ENCODE measurements around the gene CADM1. TPM values are rescaled to one million over a fixed set of nuclear protein-coding genes. Genes with fewer than 3 reads are reported as not detected.

CADM1 gene
- total and polyA plus RNA-seq, 2 donors from 2014 or later: 24.0 to 33.5 TPM

DNA sequence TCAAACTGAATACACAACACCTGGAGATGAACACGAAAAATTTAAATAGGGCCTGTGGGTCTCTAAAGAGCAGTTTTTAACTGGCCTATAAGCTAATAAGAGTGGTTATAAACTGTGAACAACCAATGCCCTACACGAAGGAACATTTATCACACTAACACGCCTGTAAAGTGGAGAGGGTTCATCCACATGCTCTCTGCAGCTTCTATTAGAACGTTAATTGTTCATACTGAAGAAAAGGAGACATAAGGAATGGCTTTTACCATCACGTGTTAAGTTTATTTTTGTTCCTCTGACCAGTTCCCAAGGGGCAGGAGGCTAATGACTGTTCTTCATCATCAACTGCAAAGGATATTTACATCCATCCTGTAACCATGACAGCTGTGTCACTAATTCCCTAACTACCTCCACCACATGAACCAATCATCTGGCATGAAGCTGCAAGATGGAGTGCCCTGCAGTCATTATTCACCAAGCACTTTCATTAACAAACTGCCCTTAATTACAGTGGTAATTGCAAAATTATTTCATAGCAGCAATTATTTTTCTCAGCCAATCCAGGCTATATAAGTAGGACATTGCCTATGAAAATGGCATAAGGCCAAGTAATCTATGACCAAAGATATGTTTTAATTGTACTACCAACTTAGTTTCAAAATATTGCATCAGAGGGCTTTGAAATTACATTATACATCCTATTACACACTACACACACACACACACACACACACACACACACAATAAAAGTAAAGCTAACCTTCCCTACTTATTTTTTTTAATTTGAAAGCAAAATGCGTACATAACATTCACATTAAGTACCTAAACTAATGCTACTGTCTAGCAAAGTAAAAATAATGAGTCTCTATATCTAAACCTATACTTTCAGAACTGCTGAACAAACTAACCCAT is 186.7 kb downstream of the CADM1 start:
- Histone ChIP-seq H3K4me1 (ENCODE audit: control insufficient read depth in 2 of 3, insufficient read depth in 2 of 3, low read depth in 1 of 3, low read length in 3 of 3) (no peaks in the 10 kb centered on the region), H3K36me3 (ENCODE audit: control insufficient read depth in 2 of 3, insufficient read depth in 3 of 3, low read length in 3 of 3) (no peaks in the 10 kb centered on the region), H3K9me3 (ENCODE audit: control insufficient read depth in 2 of 3, insufficient read depth in 1 of 3, low read length in 3 of 3) (no peaks in the 10 kb centered on the region), H3K9ac (ENCODE audit: low read length in 3 of 3) (no peak overlapping the region), H3K4me3 (ENCODE audit: low read length in 3 of 3) (no peak overlapping the region), H3K27ac (ENCODE audit: low read depth in 2 of 2, low read length in 2 of 2) (no peak overlapping the region), H3K27me3 (ENCODE audit: control insufficient read depth, insufficient read depth, low read length) (no peaks in the 10 kb centered on the region)
- intact Hi-C loops (cut with DNase I): no loop called here
- DNase-seq: peak in 2 of 5 donors; percentile 19 to 33
- TF ChIP-seq, protein P1, sequence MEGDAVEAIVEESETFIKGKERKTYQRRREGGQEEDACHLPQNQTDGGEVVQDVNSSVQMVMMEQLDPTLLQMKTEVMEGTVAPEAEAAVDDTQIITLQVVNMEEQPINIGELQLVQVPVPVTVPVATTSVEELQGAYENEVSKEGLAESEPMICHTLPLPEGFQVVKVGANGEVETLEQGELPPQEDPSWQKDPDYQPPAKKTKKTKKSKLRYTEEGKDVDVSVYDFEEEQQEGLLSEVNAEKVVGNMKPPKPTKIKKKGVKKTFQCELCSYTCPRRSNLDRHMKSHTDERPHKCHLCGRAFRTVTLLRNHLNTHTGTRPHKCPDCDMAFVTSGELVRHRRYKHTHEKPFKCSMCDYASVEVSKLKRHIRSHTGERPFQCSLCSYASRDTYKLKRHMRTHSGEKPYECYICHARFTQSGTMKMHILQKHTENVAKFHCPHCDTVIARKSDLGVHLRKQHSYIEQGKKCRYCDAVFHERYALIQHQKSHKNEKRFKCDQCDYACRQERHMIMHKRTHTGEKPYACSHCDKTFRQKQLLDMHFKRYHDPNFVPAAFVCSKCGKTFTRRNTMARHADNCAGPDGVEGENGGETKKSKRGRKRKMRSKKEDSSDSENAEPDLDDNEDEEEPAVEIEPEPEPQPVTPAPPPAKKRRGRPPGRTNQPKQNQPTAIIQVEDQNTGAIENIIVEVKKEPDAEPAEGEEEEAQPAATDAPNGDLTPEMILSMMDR (IDR thresholded peaks at IDR 0.05; ENCODE audit: borderline replicate concordance, extremely low read depth, insufficient read depth): no peak
- FAIRE-seq: no peak

- no peaks in the 10 kb centered on the region for H3K36me3 ChIP-seq (ENCODE audit: control insufficient read depth in 2 of 3, insufficient read depth in 3 of 3, low read length in 3 of 3)
- H3K27me3 ChIP-seq (ENCODE audit: control insufficient read depth, insufficient read depth, low read length): no peaks in the 10 kb centered on the region
- DNase-seq (no peak), FAIRE-seq (no peak)
- TF ChIP-seq, protein P1 (IDR thresholded peaks at IDR 0.05; ENCODE audit: borderline replicate concordance, extremely low read depth, insufficient read depth): no peak
- H3K4me3 ChIP-seq (ENCODE audit: low read length in 3 of 3): no peak overlapping the region
- no peak overlapping the region for H3K27ac ChIP-seq (ENCODE audit: low read depth in 2 of 2, low read length in 2 of 2)
- H3K4me1 ChIP-seq (ENCODE audit: control insufficient read depth in 2 of 3, insufficient read depth in 2 of 3, low read depth in 1 of 3, low read length in 3 of 3): no peaks in the 10 kb centered on the region
- H3K9ac ChIP-seq (ENCODE audit: low read length in 3 of 3): no peak overlapping the region
- H3K9me3 ChIP-seq (ENCODE audit: control insufficient read depth in 2 of 3, insufficient read depth in 1 of 3, low read length in 3 of 3): no peaks in the 10 kb centered on the region
- intact Hi-C loops (cut with DNase I): no loop called here
Observed at GRCh38 chr11:115316696-115317095, 187.5 kb downstream of the CADM1 start.

- Histone ChIP-seq H3K27ac (ENCODE audit: low read depth in 2 of 2, low read length in 2 of 2) (no peak overlapping the region), H3K9ac (ENCODE audit: low read length in 3 of 3) (no peak overlapping the region), H3K27me3 (ENCODE audit: control insufficient read depth, insufficient read depth, low read length) (no peaks in the 10 kb centered on the region), H3K36me3 (ENCODE audit: control insufficient read depth in 2 of 3, insufficient read depth in 3 of 3, low read length in 3 of 3) (no peaks in the 10 kb centered on the region), H3K4me1 (ENCODE audit: control insufficient read depth in 2 of 3, insufficient read depth in 2 of 3, low read depth in 1 of 3, low read length in 3 of 3) (no peaks in the 10 kb centered on the region), H3K9me3 (ENCODE audit: control insufficient read depth in 2 of 3, insufficient read depth in 1 of 3, low read length in 3 of 3) (no peaks in the 10 kb centered on the region), H3K4me3 (ENCODE audit: low read length in 3 of 3) (no peak overlapping the region)
- DNase-seq (no peak), FAIRE-seq (no peak)
- intact Hi-C loops (cut with DNase I): no loop called here
- TF ChIP-seq, protein P1 (IDR thresholded peaks at IDR 0.05; ENCODE audit: borderline replicate concordance, extremely low read depth, insufficient read depth): no peak
Observed at GRCh38 chr11:115314330-115314920, 189.8 kb downstream of the CADM1 start.
